ENCODE measurements around the gene PEX5L.

DNA sequence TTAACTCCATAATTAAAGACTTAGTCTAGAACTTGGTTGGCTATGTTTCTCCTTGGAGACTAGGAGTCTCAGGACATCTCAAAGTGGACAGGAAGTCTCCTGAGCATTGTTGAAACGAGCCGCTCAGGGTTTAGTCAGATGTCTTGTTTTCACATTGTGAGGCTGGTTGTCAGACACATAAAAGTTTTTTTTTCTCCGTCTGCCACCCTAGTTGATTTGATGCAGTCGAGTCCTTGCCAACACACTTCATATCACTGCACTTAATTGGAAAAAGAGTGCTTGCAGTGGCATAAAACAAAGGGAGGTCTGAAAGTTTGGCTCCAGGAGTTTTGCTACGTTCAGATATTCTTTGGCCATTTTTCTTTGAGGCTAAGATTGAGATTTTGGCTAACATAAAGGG lies 291.0 kb downstream of the PEX5L start:
- TF ChIP-seq RAD21 (conservative IDR thresholded peaks at IDR 0.05 in 1 of 2, IDR thresholded peaks at IDR 0.05 in 1 of 2): no peak
- no peak for TF ChIP-seq KDM1A (IDR thresholded peaks at IDR 0.05; ENCODE audit: low read depth)
- no peak for TF ChIP-seq ELK1 (IDR thresholded peaks at IDR 0.05; ENCODE audit: low read depth, low read length)
- no peak for TF ChIP-seq HOXA7 (CRISPR knock-in tag; IDR thresholded peaks at IDR 0.05)
- no peak for TF ChIP-seq HOXB13 (CRISPR knock-in tag; IDR thresholded peaks at IDR 0.05; ENCODE audit: low read depth)
- TF ChIP-seq CTCF (IDR thresholded peaks at IDR 0.05): no peak
- no peak for TF ChIP-seq POLR2A (IDR thresholded peaks at IDR 0.05; ENCODE audit: low read length)

Measured in A549 (cell line).